NCI-H748 (cell line): ENCODE results near the gene TSPYL6.
"Not testable (repeated sequence)": the region's sequence is repeated elsewhere in the genome, so short reads cannot be mapped to it uniquely, and the experiment has no call there.

Experiments used
- DNase-seq: peaks from one replicate; lab custom pipeline; 2025; ENCODE audit not compliant: unreplicated experiment; lab: John Stamatoyannopoulos, UW

The TSPYL6 gene

DNA sequence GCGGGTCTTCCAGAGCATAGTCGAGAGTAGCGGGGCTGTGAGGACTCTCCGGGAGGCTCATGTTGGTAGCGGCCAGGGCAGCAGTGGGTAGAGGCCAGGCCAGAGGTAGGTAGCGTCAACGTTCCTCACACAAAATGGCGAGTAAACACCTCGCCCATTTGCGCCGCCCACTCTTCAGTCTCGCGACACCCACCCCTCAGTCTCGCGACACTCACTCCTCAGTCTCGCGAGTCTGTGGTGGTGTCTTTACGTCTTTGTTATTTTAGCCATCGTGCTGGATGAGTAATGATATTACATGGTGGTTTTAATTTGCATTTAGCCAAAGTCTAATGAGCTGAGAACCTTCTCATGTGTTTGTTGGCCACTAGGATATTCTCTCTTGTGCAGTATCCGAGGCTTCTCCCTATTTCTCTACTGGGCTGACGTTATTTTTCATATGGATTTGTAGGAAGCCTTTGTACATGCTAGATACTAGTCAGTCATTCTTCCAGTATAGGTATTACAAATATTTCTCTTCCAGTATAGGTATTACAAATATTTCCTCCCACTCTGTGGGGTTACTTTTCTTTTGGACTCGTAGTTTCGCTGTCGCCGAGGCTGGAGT lies at the start of gene TSPYL6:
TSPYL6 (minus strand) TSS at position 139 of the 604 bp plus-strand sequence; CDS start at position 61, 78 bp downstream.
- no peak for DNase-seq

DNA sequence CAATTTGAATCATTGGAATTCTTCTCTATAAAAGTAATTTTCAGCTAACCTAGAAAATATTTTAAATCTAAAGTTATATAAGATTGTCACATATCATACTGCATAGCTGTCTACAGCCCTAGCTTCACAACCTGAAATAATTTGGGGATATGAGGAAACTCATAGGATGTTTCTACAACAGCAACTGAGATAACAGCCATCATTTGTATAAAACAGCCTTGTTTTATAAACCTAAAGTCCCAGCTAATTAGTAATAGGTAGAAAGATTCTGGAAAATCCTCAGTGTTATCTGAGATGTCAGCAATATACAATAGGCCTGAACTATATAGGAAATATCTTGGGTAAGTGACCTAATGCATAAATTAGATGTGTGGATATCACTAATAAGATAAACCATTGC lies 47.6 kb upstream of the TSPYL6 start:
- DNase-seq: no peak

DNA sequence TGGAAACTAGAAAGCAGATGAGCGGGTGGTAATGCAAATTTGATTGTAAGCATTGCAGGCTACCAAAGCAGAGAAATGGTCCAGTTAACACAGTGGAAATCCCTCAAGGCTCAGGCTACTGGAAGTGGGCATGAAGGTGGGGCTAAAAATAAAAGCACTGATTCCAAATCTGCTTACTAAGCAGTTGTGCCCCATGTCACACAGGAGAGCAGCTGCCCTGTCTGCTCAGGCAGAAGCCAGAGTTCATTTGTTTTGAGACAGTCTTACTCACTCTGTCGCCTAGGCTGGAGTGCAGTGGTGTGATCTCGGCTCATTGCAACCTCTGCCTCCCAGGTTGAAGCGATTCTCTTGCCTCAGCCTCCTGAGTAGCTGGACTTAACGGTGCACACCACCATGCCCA lies 42.5 kb upstream of the TSPYL6 start:
- DNase-seq: no peak

DNA sequence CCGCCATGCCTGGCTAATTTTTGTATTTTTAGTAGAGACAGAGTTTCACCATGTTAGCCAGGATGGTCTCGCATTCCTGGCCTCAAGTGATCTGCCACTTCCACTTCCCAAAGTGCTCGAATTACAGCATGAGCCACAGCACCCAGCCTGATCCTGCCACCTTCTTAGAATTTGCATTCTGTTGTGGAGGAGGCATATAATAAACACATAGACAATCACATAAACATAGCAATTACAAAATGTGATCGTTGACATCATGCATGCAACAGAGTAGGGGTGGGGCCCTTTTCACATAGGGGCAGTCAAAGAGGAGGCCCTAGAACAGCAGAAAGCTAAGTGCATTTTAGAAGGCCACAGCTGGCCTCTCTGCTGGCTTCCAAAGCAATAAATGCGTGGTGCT lies 39.9 kb upstream of the TSPYL6 start:
- DNase-seq: no peak

DNA sequence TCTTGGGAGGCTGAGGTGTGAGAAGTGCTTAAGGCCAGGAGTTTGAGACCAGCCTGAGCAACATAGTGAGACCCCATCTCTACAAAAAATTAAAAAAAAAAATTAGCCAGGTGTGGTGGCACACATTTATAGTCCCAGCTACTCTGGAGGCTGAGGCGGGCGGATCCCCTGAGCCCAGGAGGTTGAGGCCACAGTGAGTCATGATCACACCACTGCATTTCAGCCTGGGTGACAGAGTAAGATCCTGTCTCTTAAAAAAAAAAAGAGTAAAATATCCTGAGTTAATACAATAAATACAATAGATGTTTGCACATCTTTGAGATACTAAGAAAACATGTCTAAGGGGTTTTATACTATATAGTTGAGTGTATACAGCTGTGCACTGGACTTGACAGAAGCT lies 38.6 kb upstream of the TSPYL6 start:
- DNase-seq: not testable (repeated sequence)

DNA sequence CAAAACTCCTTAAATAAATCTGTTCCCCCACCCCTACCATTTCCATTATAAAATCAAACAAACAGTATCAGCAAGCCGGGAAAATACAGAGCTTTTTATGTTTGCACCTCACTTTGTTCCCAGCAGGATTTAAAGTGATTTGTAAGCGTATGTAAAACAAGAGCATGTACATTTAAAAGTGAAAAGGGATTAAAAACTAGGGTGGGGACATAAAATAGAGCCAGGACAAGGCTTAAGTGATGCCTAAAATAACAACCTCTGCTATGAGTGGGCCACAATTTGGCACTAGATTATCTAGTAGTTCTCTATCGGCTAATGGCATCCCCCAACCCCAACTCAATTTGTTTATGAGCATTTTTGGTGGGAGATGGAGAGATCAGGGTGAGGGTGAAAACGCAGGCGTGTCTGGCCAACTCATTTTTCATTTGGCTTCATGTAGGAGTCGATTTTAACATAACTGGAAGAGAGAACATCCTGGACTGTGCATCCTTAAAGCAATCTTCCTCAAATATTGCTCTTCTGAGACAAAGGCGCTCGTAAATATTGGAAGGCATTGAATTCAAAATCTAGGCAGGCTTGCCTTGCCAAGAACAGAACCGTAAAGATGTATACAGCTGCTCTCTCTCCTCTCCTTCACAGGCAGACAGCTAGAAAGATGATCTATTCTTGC lies 34.5 kb upstream of the TSPYL6 start:
- no peak for DNase-seq

DNA sequence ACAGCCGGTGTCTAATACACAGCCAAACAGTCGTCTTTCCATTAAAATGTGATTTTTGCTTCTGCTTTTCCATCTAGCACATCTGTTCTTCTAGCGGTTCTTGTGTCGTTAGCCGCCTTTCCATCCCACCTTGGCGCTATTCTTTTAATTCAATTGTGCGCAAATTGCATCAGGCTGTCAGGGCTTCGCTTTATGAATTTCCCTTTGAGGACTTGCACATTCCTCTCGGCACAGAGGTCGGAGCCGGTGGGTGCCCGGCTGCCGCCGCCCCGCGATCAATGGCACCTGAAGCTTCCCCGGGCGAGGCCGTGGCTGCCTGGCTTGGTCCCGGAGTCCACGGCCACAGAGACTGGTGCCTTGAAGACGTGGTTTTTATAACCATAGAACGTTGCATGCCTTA lies 33.9 kb upstream of the TSPYL6 start:
- no peak for DNase-seq

DNA sequence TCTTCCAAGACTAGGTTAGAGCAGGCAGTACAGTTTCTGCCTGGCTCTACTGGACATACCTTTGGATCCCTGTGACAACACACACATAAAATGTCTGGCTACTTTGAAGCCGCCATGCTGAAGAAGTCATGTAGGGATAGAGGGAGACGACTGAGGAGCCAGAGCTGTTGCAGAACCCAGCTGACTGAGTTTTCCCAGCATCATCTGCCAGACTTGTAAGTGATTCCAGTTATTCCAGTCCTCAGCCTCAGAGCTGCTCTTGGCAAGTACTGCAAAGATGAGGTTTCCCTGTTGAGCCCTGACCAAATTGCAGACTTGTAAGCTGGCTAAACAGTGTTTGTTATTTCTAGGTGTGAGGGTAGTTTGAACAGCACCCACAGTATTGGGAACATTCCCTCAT lies 31.5 kb upstream of the TSPYL6 start:
- no peak for DNase-seq

DNA sequence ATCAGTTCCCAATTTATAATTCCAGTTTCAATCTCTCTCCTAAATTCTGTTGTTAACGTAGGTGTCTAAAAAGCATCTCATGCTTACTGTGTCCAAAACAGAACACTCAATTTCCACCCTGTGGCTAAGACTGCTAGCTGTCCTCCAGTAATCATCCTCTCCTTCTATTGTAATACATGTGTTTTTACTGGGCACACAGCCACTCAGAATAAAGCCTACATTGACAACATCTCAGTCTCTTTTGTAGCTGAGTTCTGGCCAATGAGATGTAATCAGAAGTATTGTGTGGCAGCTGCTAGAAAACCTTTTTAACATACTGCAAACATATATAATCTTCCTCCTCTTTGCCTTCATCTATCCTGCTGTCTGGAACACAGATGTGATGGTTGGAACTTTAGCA lies 29.4 kb upstream of the TSPYL6 start:
- no peak for DNase-seq

DNA sequence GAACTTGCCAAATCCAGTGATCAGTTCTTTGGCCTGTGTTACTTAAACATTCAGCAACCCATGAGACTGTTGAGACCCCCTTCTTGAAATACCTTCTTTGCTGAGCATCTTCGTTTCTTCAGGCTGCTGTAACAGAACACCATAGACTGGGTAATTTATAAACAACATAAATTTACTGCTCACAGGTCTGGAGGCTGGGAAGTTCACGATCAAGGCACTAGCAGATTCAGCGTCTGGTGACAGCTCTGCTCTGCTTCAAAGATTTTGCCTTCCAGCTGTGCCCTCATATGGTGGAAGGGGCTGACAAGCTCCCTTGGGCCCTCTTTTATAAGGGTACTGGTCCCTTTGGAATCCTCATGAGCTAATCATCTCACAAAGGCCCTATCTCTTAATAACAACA lies 28.8 kb upstream of the TSPYL6 start:
- DNase-seq: no peak

DNA sequence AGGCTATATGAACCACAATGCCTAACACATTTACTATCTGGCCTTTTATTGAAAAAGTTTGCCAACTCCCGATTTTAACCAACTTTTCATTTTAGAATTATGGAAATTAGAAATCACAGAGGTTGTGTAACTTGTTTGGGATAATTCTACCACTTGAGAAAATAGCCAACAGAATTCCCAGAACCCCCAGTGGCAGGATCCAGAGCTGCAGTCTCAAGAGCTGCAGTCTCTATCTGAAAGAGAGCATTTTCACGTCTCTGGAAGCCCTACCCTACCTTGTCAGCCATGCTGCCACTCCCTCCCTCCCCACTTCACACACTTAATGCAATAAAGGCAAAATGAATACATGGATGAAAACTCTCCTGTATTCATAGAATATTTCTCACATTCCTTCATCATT lies 23.4 kb upstream of the TSPYL6 start:
- no peak for DNase-seq

DNA sequence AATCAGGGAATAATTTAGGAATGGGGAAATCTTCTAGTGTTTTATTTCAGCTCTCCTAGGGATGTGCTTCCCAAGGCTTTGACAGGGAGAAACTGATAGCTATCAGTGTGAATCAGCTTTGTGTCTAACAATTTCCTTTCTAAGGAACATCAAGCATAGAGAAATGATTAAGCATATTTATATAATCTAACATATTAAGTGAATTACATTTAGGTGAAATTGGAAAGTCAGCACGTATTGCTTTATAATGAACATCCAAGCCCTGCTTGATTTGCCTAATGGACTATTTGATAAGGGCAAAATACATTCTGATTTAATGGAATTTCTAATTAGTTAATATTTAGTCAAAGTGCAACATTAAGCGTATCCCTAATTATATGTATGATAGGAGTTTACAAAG lies 19.5 kb upstream of the TSPYL6 start:
- DNase-seq: no peak

DNA sequence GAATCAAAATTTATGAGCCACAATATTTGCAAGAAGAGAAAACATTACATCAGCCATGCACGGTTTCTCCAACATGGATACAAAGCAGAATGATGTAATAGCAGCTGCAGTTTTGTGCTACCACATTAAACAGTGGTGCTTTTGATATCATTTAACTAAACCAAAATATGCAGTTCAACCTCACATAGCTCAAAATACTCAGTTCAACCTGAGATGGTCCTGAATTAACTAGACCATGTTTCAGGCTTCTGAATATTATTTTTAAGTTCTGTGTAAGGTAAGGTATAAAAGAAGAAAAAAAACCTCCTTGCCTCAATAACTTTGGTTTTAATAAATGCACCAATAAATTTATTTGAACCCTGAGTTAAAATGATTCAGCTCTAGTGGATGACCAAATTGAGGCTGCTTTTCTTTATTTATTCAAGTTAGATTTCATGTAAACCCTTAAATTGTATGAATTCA lies 18.8 kb upstream of the TSPYL6 start:
- DNase-seq: no peak

DNA sequence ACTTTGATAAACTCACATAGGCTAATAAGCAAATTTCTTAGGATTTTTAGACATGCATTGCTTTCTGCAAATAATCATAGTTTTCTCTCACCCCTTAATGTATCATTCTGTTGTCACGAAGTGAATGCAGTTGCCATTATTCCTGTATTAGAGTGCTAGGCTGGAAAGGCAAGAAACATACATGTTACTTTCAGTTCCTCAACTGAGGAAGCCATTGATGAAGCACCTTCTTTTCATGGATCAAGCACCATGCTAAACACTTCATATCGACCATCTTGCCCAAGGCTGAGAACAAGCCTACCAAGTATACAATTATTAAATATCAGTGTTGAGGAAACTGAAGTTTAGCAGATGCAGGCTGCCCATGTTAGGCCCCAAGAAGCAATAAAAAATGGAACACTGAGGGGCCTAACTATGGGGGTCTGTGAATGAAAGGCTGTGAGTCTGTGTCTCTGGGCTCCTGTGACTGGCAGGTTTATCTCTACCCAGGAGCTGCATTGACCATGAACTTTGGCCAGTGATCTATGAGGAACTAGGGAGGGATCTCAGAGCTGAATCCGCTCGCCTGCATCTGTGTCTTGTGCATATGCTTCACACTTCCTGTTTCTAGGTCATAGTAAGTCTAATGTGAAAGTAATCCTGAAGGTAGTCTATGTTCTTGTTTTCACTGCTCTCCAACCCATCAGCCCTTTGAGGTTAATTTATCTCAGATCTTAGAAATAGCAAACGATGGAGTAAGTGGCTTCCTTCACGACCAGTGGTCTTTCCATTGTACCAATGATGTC lies 16.0 kb upstream of the TSPYL6 start:
- DNase-seq: no peak

DNA sequence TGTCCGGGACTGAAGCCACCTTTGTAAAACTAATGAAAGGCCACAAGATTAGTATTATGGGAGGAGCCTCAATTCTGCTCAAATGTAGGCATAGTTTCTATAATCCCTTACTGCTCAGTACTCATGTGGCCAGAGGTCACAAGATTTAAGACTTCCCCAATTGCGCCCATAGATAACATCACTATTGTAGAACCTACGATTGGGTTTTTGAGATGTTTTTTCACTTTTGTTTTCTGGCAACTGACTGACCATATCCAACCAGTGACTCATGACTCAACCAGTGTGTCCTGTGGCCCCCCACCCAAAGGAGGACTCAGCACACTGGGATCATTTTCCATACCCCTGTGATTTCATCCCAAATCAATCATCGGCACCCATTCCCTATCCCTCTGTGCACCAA lies 15.2 kb upstream of the TSPYL6 start:
- DNase-seq: no peak

DNA sequence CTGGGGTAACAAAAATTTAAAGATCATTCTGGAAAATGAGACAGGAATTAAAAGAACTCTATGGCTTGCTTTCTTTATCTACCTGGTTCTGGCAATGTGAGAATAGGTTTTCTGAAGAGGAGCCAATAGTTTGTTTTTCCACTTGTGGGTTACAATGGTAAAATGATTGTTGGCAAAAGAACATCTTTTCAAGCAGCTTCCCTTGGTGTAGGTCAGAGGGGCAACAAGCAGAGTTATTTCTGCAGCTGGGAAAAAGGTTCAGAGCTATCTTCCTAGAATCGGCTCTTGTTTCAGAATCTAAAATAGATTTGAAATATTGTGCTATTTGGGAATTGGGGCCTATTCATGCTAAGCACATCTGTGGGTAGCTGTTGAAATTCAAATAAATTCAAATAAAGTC lies 11.5 kb upstream of the TSPYL6 start:
- no peak for DNase-seq

DNA sequence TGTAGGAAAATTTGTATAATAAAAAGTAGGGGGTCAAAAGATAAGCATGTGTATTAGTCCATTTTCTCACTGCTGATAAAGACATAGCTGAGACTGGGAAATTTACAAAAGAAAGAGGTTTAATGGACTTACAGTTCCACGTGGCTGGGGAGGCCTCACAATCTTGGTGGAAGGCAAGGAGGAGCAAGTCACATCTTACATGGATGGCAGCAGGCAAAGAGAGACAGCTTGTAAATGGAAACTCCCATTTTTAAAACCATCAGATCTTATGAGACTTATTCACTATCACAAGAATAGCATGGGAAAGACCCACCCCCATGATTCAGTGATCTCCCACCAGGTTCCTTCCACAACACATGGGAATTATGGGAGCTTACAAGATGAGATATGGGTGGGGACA lies 9.1 kb upstream of the TSPYL6 start:
- DNase-seq: not testable (repeated sequence)

DNA sequence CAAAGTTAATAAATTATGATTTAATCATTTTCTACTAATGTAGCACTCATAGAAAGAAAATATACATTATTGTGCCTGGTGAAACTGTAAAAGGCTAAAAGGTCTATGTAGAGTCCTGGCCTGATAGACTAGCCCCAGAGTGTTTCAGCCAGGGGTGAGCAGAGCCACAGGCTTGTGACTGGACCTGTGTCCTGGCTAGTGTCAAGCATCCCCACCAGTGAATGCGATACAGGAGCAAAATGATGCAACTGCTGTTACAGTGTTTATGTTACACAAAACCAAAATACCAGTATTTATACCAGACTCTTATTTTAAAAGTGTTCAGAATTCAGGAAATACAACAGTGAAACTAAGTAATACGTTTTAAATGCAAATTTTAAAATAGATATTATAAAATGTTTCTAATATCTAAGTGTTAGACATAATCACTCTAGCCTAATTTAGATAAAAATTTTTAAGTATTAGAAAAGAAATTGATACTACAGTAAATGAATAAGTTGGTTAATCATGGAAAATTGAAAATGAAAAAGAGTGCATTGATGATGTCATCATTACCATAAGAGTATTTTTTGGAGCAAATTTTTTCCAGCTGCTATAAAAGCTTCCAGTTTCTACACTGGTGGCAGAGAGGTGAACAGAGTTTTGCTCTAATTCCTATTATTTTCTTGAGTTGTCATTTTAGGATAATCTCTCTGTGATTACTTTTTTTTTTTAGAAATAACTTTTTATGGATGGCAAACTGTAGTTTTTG lies 6.2 kb upstream of the TSPYL6 start:
- DNase-seq: no peak

DNA sequence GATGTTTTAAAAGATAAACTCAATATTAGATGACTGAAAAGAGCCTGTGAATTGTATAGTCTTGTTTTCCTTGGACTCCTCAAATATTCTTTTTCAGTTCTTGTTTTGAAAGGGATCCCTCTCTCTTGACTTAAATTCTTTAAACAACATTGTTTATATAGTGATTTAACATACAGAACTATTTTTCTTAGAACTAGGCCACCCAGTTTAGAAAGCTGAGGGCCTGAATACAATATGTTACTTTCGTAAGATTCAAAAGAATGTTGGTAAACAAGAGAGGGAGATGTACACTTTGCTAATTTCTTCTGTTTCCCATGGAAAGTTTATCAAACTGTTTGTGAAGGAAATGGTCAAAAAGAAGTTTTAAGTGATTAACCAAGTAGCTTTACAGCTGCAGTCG lies 5.5 kb upstream of the TSPYL6 start:
- no peak for DNase-seq

DNA sequence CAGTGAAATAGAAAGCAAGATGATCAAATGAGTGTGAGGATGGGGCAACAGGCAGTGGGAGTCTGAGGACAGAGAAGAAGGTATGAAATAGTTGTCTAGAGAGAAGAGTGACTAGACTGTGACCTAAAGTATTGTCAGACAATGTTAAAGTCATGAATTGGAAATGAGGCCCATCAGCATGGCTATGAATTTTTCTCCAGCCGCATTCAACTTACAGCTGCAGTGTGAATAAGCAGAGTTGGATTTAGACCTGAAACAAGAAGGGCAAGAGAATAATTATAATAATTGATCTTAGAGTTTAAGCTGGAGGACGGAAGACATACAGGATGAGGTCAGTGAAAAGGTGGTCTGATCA lies 4.2 kb upstream of the TSPYL6 start:
- no peak for DNase-seq

DNA sequence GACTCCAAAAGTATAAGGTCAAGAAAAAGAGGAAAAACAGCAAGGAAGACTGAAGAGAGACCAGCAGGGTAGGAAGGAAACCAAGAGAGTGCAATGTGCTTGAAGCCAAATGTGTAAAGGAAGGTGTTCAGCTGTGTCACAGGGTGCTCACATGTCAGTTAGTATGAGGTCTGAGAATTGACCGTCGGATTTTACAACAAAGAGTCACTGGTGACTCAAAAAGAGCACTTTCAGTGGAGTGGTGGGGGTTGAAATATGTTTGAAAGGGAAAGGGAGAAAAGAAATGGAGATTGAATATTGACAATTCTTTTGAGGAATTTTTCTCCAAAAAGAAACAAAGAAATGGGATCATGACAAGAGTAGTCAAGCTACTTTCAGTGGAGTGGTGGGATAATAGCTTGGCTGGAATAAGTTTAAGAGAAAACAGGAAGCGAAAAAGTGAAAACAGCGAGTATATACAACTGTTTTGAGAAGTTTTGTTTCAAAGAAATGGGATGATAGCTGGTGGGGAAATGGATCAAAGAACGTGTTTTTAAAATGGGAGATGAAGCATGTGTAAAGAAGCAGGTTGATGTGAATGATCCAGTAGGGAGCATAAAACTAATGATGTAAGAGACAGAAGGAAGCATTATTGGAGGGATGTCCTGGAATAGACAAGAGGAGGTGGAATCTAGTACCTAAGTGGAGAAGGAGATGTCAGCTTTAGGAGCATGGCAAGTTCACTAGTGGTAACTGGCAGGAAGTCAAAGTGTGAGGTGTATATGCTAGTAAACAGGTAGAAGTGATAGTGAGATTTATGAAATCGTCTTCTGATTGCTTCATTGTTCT lies 3.6 kb upstream of the TSPYL6 start:
- DNase-seq: no peak
